HTERT RPE-1 (cell line): ENCODE measurements around the gene HDGFL2.
"Not testable (repeated sequence)": the region's sequence is repeated elsewhere in the genome, so short reads cannot be mapped to it uniquely, and the experiment has no call there.

Experiments used
- in situ Hi-C: fragments of 300-500 bp; cut with MboI; formaldehyde crosslinking; loops from 4 replicates; pipeline ENCODE4 v1.14.3; 2020; ENCODE audit warnings: low sequenced_read_pairs

The HDGFL2 gene

DNA sequence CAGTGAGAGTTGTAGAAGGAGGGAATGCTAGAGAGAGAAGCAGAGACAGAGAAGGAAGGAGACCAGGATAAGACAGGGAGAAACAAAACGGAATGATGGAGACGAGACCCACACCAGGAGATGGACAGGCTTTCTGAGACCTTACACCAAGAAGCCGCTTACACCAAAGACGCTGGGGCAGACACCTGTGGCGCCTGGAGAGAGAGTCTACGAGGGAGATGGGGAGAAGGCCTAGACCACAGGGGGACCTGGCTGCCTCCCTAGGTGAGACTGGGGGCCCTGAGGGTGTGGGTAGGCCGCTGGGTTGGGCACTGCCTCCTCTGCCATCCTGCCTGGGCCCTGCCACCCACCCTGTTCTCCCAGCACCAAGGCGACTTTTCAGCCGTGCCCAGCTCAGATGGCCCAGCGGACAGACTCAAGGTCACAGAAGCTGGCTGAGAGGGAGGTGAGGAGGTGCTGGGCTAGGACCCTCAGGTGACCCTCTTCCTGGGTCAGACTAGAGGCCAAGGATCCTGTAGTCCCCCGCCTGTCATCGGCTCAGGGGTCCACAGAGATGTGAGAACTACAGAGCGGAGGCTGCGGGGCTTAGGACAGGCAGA lies 57.9 kb downstream of the HDGFL2 start:
- in situ Hi-C loops, result no loop called here

DNA sequence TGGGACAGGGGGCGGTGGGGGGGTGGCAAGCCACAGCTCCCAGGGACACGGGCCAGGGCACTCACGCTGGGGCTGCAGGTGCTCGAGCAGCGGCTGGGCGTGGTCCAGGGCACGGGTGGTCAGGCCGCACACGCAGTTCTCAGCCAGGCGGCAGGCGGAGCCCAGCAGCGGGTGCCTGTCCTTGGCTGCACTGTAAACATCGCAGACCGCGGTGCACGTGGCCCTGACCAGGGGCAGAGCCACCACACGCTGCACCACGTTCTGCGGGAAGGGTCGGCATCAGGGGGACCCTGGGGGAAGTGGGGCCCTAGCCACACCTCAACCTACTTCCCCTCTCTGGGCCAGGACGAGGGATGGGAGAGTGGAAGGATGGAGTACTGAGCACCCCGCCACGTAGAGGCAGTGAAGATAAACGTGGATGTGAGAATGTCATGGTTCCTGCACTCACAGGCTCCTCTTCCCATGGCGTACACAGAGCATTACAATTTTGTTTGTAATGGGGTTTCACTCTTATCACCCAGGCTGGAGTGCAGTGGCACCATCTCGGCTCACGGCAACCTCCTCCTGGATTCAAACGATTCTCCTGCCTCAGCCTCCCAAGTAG lies 59.6 kb downstream of the HDGFL2 start:
- in situ Hi-C loops, result no loop called here

DNA sequence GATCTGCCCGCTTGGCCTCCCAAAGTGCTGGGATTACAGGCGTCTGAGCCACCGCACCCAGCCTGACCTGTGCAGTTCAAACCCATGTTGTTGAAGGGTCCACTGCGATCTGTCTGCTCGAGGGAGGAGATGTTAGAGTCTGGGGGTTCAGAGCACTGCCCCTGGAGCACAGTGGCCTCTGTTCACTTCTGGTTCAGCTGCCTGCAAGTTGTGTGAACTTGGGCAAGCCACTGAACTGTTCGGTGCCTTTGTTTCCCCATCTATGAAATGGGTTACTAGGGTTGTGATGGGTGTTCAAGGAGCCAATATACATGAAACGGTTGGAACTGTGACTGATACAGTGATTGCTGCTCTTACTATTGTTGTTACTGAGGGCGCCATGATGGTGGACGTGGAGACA lies 61.2 kb downstream of the HDGFL2 start:
- in situ Hi-C loops, result no loop called here

DNA sequence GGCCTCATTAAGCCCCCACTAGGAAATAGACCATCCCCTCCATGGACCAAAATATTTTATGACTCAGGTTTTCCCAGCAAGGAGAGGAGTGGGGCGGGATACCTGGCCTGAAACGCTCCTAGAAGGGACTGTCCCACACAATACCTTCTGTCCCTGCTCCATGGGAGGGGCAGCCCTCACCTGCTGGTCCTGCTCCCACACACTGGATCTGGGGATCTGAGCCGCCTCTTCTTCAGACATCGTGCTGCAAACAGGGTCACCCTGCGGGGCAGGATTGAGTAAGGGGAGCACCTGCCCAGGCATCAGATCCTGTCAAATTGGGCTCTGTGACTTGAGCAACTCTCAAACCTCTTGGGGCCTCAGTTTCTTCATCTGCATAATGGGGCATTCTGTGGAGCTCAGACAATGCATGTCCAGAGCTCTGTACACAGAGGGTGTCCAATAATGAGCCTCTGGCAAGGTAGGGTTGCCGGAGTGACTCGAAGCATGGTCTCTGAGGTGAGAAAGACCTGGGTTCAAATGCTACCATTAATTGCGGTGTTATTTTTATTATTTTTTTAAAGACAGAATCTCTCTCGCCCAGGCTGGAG lies 61.8 kb downstream of the HDGFL2 start:
- in situ Hi-C loops, result no loop called here

DNA sequence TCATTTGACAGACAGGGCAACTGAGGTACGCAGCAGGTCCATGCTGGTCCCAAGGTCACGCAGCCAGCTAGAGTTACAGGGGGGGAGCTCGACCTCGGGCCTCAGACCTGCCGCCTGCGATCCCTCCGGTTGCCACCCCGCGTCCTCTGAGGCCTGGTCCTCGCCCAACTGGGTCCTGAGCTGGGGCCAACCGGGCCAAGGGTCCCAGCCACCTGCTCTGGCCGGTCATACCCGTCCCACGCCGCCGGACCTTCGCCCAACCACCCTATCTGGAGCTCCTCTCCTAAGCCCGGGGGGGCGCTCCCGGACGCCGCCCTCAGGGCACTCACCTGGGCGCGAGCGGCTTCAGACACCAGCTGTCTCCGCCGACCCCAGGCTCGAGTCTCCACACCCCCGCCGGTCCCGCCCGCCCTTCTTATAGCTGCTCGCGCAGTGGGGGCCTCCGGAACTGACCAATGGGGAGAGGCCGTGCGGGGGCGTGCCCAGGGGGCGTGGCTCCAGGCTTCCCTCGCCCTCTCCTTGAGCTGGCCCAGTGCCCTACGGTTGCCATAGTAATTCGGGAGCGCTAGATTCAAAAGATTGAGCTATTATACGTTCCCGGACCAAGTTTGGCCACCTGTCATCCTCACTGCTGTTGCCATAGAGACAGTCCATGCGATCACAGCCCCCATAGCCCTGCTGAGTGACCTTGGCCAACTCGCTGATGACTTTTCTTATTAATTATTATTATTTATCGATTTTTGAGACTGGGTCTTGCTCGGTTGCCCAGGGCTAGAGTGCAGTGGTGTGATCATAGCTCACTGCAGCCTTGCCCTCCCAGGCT lies 63.0 kb downstream of the HDGFL2 start, which contains the start of gene PLIN5:
Gene PLIN5 (minus strand): TSS at position 389 of the 823 bp plus-strand sequence. CDS start 1,150 bp downstream, outside the sequence.
- in situ Hi-C loops, result no loop called here

DNA sequence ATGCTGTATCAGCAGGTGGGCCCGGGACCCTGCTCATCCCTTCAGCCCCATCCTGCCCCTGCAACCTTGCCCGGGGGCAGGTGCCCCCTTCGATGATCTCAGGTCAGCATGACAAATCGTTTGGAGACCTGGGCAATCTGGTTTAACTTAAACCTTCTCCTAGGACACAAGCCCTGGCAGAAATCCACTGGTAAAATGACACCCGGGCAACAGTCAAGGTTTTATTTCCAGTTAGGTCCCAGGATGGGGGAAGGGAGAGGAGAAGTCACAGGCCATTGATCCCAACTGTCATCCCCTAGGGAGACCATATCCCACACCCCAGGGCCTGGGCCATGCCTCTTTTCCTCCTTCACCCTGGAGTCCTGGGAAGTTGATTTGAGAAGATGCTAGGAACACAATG lies 64.7 kb downstream of the HDGFL2 start:
- in situ Hi-C loops, result no loop called here

DNA sequence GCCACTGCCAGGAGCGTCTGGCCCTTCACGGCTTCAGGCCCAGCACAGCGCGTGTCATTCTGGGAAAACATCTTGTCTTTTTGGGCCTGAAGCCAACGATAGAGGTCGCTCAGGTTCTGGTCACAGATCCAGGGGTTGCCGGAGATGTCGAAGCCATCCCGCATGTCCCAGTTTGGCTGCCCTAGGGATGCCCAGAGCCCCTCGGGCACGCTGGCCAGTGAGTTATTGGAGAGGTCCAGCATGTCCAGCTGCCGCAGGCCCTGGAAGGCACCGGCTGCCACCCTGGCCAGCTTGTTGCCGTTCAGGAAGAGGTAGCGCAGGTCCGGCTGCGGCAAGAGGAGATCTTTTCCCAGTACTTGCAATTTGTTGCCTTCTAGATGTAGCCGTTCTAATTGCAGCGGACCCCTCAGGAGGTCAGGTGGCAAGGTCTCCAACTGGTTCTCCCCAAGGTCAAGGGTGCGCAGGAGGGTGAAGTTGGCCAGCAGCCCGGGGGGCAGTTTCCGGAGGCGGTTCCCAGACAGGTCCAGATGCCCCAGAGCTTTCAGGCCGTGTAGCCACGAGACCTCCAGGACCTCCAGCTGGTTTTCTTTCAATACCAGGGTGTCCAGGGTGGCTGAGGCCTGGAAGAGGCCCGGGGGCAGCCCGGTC lies 66.0 kb downstream of the HDGFL2 start:
- in situ Hi-C loops, result no loop called here

DNA sequence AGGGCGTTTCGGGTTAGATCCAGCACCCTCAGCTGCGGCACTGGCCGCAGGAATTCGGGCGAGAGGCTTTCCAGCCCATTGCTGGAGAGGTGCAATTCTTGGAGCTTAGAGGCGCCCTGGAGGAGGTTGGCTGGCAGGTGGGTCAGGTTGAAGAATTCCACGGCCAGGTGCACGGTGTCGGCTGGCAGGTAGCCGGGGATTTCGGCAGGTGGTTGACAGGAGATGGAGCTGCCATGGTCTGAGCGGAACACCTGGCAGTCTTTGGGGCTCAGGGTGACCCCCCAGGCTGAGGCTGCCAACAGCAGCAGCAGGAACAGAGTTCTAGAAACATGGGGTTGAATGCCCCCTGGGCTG lies 66.5 kb downstream of the HDGFL2 start:
- in situ Hi-C loops, result no loop called here

DNA sequence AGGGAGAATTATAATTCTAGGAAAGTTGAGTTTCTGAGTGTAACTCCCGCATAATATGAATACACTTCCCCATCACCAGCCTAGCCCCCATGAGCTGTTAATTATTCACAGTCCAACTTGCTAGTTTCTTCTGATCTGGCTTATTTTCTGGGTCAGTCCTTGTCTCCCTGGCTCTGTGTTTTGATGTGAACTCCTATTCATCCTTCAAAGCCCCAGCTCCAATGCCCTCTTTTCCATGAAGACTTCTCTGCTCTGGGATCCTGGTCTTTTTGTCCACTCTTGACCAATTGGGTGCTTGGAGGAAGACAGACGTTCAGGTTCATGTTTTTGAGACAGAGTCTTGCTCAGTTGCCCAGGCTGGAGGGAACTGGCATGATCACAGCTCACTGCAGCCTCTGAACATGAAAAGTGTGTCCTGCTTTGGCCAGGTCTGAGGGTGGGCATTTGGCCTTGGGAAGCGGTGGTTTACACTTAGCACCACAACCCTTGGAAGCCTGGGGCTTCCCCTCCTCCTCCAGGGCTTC lies 67.1 kb downstream of the HDGFL2 start:
- in situ Hi-C loops, result no loop called here

DNA sequence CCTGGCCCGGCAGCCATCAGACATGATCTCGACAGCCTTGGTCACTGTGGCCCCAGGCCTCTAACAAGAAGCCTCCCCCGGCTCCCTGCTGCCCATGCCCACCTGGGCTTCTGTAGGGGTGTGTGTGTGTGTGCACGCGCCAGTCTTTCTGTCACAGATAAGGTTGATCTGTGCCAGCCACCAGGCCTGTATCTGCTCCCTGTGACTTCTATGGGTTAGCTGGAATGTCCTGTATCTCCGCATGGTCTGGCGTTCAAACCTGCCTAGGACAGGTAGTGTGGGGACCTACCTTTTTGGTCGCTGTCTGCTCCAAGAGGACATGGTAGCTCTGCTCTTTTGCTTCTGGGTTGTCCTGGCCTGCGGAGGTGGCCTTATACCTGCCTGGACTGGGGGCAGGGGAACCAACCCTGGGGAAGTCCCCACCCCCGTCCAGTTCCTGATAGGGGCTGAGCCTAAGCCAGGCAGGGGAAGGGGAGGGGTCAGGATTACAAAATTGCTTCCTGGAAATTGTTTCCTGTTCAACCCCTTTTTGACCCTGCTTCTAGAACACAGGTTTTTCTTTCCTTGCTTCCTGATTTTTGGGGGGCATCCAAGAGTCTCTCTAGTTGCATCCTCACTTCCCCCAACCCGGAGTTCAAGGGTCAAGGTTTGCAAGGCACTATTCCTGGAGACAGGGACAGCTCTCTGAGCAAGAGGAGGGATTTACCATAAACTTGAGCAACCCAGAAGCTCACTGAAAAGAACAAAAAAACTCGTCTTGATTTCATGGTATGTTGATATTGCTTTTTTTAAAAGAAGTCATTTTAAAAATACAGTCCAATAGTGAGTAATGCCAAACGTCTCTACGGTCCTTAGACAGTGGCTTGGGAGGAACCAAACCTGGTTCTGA lies 67.8 kb downstream of the HDGFL2 start, which contains the start of gene LRG1:
Gene LRG1 (minus strand): TSS at position 344 of the 889 bp plus-strand sequence. CDS start 23 bp downstream, at position 321.
- in situ Hi-C loops, result no loop called here

DNA sequence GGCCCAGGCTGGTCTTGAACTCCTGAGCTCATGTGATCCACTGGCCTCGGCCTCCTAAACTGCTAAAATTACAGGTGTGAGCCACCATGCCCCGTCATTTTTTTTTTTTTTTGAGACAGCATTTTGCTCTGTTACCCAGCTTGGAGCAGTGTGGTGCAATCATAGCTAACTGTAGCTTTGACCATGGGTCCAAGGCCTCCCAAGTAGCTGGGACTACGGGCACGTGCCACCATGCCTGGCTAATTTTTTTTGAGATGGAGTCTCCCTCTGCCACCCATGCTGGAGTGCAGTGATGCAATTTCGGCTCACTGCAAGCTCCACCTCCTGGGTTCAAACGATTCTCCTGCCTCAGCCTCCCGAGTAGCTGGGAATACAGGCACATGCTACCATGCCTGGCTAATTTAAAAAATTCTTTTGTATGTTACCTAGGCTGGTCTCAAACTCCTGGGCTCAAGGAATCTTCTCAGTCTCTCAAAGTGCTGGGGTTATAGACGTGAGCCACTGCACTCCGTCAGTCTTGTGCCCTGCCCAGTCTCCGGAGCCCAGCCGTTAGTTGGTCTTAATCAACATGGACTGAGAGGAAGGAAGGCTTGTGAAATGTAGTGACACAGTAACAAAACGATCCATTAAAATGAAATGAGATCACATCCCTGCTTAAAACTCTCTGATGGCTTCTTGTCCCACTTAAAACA lies 69.2 kb downstream of the HDGFL2 start:
- in situ Hi-C loops, result no loop called here

DNA sequence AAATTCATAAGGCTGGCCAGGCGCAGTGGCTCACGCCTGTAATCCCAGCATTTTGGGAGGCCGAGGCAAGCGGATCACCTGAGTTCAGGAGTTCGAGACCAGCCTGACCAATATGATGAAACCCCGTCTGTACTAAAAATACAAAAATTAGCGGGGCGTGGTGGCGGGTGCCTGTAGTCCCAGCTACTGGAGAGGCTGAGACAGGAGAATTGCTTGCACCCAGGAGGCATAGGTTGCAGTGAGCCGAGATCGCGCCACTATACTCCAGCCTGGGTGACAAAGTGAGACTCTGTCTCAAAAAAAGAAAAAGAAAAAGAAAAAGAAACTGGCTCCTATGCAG lies 69.7 kb downstream of the HDGFL2 start:
- in situ Hi-C loops, result not testable (repeated sequence)

DNA sequence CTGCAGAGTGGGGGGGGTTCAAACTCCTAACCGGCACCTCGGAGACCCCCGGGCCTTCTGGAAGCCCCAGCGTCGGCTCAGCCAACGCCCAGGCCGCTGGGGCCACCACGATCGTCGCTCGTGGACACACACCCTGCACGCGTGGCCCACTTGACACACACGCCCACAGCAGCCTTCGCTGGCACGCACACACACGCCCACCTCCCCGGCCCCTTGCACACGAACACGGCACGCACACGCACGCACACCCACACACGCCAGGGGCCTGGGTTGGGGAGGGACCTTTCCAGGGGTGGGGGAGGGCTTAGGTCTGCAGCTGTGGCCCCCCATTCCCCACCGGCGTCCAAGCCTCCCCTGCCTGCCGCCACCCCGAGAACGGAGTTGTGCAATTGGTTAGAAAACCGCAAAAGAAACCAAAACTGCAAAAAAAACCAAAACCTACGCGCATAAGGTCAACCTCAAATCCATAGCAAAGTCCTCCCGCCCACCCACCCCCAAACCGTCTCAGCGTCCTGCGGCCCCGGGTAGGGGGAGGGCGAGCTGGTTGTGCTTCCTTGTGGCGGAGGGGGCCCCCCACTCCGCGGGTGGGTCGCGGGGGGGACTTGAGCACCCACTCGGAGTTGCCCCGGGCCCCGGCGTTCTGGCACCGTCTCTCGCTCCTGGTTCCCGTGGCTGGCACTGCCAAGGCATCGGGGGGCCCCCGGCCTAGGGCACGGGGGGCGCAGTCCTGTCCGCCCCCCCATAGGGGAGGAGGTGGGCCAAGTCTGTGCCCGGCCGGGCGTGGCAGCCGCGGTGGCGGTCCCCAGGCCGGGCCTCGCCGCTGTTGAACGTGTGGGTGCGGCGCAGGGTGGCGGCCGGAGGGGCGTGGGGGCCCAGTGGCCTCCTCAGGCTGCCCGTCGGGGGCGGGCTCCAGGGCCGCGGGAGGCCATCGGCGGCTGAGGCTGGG lies 71.1 kb downstream of the HDGFL2 start:
- in situ Hi-C loops, result no loop called here

DNA sequence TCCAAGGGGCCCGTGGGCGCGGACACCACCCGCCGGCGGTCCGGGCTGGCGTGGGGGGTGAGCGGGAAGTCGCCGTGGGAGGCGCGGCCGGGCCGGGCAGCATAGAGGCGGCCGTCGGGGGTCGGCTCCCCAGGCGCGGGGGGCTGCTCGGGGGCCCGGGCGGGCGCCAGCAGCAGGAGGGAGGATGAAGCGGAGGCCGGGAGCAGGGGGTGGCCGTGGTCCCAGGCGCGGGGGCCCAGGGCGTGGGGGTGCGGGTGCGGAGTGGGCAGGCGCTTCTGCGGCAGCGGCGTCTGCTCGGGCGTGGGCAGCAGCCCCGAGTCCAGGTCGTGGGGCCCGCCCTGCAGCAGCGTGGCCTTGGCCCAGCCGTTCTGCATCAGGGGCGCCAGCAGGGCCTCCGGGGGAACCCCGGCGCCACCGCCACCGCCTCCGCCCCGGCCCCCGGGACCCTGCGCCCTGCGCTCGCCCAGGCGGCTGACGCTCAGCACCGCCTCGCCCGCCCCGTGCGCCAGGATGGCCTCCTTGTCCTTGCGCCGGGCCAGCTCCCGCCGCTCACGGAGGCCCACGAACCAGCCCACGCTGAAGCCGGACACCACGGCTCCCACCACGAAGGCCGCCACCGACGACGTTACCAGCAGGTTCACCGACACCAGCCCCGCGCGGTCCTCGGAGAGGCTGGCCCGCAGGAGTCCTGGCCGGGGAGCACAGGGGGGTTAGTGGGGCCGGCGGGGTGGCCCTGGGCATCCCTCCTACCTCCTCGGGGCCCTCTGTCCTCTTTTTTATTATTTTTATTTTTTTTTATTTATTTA lies 71.9 kb downstream of the HDGFL2 start:
- in situ Hi-C loops, result no loop called here

DNA sequence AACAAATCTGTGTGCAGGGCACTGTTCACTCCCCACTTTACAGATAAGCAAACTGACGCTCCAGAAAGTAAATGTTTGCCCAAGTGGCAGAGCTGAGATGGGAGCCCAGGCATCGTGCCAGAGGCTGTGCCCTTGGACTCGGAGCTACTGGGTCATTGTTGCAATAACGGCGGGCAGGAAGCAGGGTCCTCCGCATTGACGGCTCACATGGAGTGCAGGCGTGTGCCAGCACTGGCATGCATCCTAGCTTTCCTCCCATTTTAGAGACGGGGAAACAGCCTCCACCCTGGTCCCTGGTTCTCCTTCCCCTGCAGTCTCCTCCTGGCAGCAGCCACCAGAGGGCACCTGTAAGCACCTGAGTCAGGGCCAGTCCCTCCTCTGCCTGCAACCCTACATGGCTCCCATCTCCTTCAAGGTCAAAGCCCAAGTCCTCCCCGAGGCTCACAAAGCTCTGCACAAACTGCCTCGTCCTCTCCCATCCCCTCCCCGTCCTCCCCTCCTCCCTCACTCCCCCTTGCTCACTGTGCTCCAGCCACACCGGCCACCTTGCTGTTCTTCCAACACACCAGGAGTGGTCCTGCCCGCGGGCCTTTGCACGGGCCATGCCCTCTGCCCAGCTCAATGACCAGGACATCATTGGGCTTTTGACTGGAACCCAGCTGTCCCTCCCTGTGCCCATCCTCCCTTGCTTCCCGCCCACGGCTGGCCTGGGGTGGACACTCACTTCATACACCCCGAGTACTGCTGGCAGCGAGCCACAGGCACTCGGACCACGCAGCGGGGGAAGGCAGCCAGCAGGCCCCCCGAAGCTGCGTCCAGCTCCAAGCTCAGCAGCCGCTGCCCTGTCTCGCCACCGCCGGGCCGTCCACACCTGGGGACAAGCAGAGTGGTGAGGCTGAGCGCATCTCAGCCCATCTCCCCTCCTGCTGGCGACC lies 75.5 kb downstream of the HDGFL2 start:
- in situ Hi-C loops, result no loop called here

DNA sequence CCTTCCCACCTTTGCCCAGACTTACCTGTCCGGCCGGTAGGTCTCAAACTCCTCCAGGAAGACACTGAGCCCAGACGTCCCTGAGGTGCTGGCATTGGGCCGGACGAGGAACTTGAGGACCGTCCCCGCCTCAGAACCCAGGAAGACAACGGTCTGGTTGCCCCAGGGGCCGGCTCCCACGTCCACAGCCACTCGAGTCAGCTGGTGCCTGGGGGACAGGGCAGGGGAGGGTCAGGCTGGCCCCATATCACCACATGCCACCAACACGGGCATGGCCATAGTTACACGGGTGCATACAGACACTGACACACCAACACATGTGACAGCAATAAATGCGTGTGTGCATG lies 76.1 kb downstream of the HDGFL2 start:
- in situ Hi-C loops, result no loop called here

DNA sequence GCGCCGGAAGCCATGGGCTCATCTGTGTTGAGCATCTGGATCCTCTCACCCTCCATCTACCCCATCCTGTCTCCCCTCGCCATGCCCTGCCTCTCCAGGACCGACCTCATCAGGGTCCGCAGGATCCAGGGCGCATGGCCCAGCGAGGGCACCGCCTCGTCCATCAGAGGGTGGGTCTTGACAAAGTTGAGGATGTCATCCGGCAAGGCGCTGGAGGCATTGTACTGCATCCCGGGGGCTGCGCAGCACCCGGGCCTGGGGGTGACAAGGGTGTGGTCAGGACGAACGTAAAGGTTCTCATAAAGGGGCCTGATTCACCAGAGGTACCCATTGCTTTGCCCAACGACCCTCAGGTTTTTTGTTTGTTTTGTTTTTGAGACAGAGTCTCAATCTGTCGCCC lies 77.9 kb downstream of the HDGFL2 start:
- in situ Hi-C loops, result no loop called here
